Measurements from ENCODE around the gene RBM48. TPM values are rescaled to one million over a fixed set of nuclear protein-coding genes. Genes with fewer than 3 reads are reported as not detected.
A peak's percentile ranks its signal among the peaks of the same experiment; 100 is the strongest.
"Not testable (repeated sequence)": the region's sequence is repeated elsewhere in the genome, so short reads cannot be mapped to it uniquely, and the experiment has no call there.

Gene RBM48
- total RNA-seq, 4 donors from 2014 or later: 8.5 to 16.3 (median 12.8) TPM

DNA sequence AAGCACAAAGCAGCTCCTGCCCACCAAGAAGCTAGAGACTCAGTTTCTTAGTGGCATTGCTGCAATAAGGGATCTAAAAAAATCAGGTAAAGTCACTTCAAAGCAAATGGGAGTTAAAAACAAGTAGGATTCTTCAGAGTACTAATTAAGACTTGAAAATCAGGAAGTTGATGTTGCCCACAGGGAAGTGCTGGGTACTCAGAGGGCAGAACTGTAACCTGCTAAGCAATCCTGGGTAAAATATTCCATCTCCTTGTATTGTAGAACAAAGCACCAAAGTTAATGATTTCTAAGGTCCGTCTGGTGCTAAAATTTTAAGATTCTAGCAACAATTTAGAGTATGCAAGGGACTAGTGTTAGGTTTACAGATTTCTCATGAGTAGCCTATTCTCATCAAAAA, 8.6 kb upstream of the RBM48 start:
- Histone ChIP-seq H3K36me3 (peaks cover 0 to 55% (median 0%) of the 10 kb centered on the region in 3 donors), H3K4me3 (no peak overlapping the region), H3K9me3 (no peaks in the 10 kb centered on the region), H3K27ac (no peak overlapping the region), H3K27me3 (no peaks in the 10 kb centered on the region), H3K4me1 (peaks cover 0 to under 1% (median 0%) of the 10 kb centered on the region in 4 donors)
- no peak for DNase-seq (ENCODE audit: low spot score in 2 of 2)
- WGBS, 2 donors: 84 to 85% methylated on average over 1 of the region's 1 CpG
- no peak for TF ChIP-seq EP300 (IDR thresholded peaks at IDR 0.05)
- TF ChIP-seq, protein P1, sequence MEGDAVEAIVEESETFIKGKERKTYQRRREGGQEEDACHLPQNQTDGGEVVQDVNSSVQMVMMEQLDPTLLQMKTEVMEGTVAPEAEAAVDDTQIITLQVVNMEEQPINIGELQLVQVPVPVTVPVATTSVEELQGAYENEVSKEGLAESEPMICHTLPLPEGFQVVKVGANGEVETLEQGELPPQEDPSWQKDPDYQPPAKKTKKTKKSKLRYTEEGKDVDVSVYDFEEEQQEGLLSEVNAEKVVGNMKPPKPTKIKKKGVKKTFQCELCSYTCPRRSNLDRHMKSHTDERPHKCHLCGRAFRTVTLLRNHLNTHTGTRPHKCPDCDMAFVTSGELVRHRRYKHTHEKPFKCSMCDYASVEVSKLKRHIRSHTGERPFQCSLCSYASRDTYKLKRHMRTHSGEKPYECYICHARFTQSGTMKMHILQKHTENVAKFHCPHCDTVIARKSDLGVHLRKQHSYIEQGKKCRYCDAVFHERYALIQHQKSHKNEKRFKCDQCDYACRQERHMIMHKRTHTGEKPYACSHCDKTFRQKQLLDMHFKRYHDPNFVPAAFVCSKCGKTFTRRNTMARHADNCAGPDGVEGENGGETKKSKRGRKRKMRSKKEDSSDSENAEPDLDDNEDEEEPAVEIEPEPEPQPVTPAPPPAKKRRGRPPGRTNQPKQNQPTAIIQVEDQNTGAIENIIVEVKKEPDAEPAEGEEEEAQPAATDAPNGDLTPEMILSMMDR (IDR thresholded peaks at IDR 0.05): no peak
- TF ChIP-seq POLR2A (IDR thresholded peaks at IDR 0.05): no peak

DNA sequence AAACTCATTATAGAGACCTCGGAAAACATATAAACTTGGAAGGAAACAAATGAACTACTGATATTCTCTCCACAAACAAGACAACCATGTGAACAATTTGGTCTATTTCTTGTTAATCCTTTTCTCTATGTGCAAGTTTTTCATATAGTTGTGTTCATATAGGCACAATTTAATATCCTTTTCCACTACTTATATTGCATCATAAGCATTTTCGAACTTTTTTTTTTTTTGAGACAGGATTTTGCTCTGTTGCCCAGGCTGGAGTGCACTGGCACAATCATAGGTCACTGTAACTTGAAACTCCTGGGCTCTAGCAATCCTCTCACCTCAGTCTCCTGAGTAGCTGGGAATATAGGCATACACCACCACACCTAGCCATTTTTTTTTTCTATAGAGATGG, 5.5 kb upstream of the RBM48 start:
- H3K9me3 ChIP-seq: no peaks in the 10 kb centered on the region
- no peaks in the 10 kb centered on the region for H3K27me3 ChIP-seq
- WGBS, 2 donors: 91% methylated on average over 2 of the region's 2 CpGs
- H3K4me1 ChIP-seq: peaks cover 0 to 28% (median 8%) of the 10 kb centered on the region in 4 donors
- TF ChIP-seq POLR2A (IDR thresholded peaks at IDR 0.05) (no peak), EP300 (IDR thresholded peaks at IDR 0.05) (no peak)
- peaks cover 0 to 24% (median 0%) of the 10 kb centered on the region in 3 donors for H3K36me3 ChIP-seq
- DNase-seq (ENCODE audit: low spot score in 2 of 2): no peak
- H3K27ac ChIP-seq: no peak overlapping the region
- H3K4me3 ChIP-seq: no peak overlapping the region

DNA sequence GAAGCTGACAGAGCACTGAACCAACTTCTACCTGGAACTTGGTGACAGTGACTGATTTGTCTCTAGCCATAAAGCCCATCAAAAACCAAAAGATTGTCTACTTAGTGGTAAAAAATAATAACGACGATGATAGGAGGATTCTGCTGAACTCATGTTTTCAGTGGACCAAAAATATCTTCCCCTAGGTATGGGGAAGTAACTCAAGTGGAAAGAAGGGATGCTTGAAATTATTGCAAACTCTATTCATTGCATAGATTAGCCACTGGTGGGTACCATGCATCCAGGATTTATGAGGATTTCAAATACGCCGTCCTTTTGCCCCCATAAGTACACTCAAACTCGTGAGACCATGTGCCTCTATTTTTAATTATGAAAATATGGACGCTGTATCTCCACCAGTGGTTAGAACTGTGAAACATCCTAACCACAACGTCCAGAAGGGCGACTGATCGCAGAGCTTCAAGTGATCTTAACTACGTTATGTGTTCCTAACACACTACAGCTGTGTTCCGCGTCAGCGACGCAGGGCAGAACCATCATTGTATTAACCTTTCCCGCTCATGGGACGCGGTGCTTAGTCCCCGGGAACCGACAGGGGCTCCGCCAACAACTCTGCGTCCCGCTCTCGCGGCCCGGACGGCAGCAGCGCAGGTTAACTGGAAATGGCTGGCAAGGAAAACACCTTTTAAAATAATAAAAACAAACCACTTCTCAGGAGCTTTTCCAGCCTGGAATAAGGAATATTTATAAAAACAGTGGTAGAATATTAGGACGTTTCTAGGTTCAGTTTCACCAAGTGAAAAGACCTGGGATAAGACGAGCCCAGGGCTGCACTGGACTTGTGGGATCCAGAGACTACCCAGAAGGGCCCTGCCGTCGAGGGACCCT, 1.1 kb upstream of the RBM48 start:
- no peak for TF ChIP-seq POLR2A (IDR thresholded peaks at IDR 0.05)
- no peak for TF ChIP-seq EP300 (IDR thresholded peaks at IDR 0.05)
- TF ChIP-seq, protein P1 (IDR thresholded peaks at IDR 0.05): no peak
- WGBS, 2 donors: 0 to 1% methylated on average over 29 to 31 of the region's 31 CpGs
- peak overlapping the region; percentile 66 to 96 (median 89) for H3K27ac ChIP-seq
- DNase-seq (ENCODE audit: low spot score in 2 of 2): peak in 1 of 2 donors; percentile 7
- H3K4me3 ChIP-seq: peak overlapping the region; percentile 64 to 99 (median 89)
- no peaks in the 10 kb centered on the region for H3K9me3 ChIP-seq
- H3K27me3 ChIP-seq: no peaks in the 10 kb centered on the region
- H3K4me1 ChIP-seq: peaks cover 0 to 49% (median 16%) of the 10 kb centered on the region in 4 donors
- H3K36me3 ChIP-seq: peaks cover 0 to 24% (median 5%) of the 10 kb centered on the region in 3 donors

DNA sequence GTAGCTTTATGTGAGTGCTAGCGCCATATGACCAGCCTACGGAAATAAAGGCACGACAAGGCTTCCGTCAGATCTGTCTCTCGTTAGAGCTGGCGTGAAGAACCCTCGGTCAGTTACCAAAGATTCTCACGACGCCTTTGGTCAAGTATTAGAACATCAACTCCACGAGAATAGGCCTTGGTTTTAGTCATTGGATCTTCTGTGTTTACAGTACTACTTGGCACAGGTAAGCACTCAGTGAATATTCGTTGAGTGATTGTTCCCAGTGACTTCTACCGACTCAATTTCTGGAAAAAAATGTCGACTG, 316 bp downstream of the RBM48 start:
- no peak for DNase-seq (ENCODE audit: low spot score in 2 of 2)
- no peaks in the 10 kb centered on the region for H3K9me3 ChIP-seq
- TF ChIP-seq, protein P1 (IDR thresholded peaks at IDR 0.05): no peak
- TF ChIP-seq POLR2A (IDR thresholded peaks at IDR 0.05): no peak
- TF ChIP-seq EP300 (IDR thresholded peaks at IDR 0.05): no peak
- H3K4me1 ChIP-seq: peaks cover 0 to 49% (median 16%) of the 10 kb centered on the region in 4 donors
- H3K36me3 ChIP-seq: peaks cover 0 to 38% (median 14%) of the 10 kb centered on the region in 3 donors
- peak overlapping the region; percentile 81 to 96 (median 89) for H3K27ac ChIP-seq
- peak overlapping the region; percentile 64 to 99 (median 89) for H3K4me3 ChIP-seq
- 0 to 1% methylated on average over 13 of the region's 13 CpGs for WGBS, 2 donors
- no peaks in the 10 kb centered on the region for H3K27me3 ChIP-seq

DNA sequence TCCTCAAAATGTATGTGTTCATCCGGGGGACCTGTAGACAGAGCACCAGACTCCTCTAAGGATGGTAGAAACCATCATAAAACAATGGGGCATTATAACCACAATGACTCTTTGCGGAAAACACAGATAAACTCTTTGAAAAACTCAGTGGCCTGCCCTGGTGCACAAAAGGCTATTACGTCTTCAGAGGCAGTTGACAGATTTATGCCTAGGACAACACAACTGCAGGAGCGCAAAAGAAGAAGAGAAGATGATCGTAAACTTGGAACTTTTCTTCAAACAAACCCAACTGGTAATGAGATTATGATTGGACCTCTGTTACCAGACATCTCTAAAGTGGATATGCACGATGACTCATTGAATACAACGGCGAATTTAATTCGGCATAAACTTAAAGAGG, 6.0 kb downstream of the RBM48 start:
- Histone ChIP-seq H3K27me3 (no peaks in the 10 kb centered on the region), H3K9me3 (no peaks in the 10 kb centered on the region), H3K4me3 (no peak overlapping the region), H3K4me1 (peaks cover 0 to 27% (median 3%) of the 10 kb centered on the region in 4 donors), H3K36me3 (peaks cover 9 to 94% (median 24%) of the 10 kb centered on the region in 3 donors), H3K27ac (no peak overlapping the region)
- no peak for DNase-seq (ENCODE audit: low spot score in 2 of 2)
- WGBS, 2 donors: 61 to 69% methylated on average over 9 of the region's 9 CpGs
- TF ChIP-seq, protein P1 (IDR thresholded peaks at IDR 0.05): no peak
- TF ChIP-seq POLR2A (IDR thresholded peaks at IDR 0.05): no peak
- no peak for TF ChIP-seq EP300 (IDR thresholded peaks at IDR 0.05)

DNA sequence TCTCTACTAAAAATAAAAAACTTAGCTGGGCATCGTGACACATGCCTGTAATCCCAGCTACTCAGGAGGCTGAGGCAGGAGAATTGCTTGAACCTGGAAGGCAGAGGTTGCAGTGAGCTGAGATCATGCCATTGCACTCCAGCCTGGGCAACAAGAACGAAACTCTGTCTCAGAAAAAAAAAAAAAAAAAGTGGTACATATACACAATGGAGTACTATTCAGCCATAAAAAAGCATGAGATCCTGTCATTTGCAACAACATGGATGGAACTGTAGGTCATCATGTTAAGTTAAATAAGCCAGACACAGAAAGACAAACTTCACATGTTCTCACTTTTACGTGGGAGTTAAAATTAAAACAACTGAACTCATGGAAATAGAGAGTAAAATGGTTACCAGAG, 14.9 kb downstream of the RBM48 start:
- DNase-seq (ENCODE audit: low spot score in 2 of 2); H3K4me1 ChIP-seq; H3K27ac ChIP-seq; H3K9me3 ChIP-seq; H3K27me3 ChIP-seq; H3K4me3 ChIP-seq: not testable (repeated sequence)
- WGBS, 2 donors: 95 to 97% methylated on average over 3 of the region's 3 CpGs
- peaks cover 0 to 14% (median 0%) of the 10 kb centered on the region in 3 donors for H3K36me3 ChIP-seq

DNA sequence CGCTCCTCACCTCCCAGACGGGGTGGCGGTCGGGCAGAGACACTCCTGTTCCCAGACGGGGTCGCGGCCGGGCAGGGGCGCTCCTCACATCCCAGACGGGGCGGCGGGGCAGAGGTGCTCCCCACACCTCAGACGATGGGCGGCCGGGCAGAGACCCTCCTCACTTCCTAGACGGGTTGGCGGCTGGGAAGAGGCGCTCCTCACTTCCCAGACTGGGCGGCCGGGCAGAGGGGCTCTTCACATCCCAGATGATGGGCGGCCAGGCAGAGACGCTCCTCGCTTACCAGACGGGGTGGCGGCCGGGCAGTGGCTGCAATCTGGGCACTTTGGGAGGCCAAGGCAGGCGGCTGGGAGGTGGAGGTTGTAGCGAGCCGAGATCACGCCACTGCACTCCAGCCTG, 16.5 kb downstream of the RBM48 start:
- 95 to 97% methylated on average over 24 to 30 of the region's 30 CpGs for WGBS, 2 donors
- H3K4me3 ChIP-seq; H3K9me3 ChIP-seq; H3K4me1 ChIP-seq; H3K36me3 ChIP-seq; DNase-seq (ENCODE audit: low spot score in 2 of 2); H3K27me3 ChIP-seq; H3K27ac ChIP-seq: not testable (repeated sequence)
